Type B pancreatic cell (in vitro differentiated cells): Measurements from ENCODE around the gene LVRN. TPM values are rescaled to one million over a fixed set of nuclear protein-coding genes. Genes with fewer than 3 reads are reported as not detected.

Source experiments
- DNase-seq: peaks from one replicate; pipeline ENCODE4 v3.0.0; 2021; ENCODE audit warnings: mixed read lengths; ENCODE audit not compliant: unreplicated experiment; ENCODE audit errors: extremely low spot score
- H3K27ac Mint-ChIP-seq: 2 replicates; pipeline ENCODE4 v1.8.0; 2021; ENCODE audit warnings: mild to moderate bottlenecking, mixed read lengths
- H3K27me3 Mint-ChIP-seq: 2 replicates; pipeline ENCODE4 v1.8.0; 2021; ENCODE audit warnings: mixed read lengths
- H3K36me3 Mint-ChIP-seq: 2 replicates; pipeline ENCODE4 v1.8.0; 2021; ENCODE audit warnings: mixed read lengths
- H3K4me1 Mint-ChIP-seq: one replicate; pipeline ENCODE4 v1.8.0; 2021; ENCODE audit warnings: mixed read lengths; ENCODE audit not compliant: unreplicated experiment
- H3K4me3 Mint-ChIP-seq: 2 replicates; pipeline ENCODE4 v1.8.0; 2021; ENCODE audit warnings: mild to moderate bottlenecking, mixed read lengths
- H3K9me3 Mint-ChIP-seq: 2 replicates; pipeline ENCODE4 v1.8.0; 2021; ENCODE audit warnings: mixed read lengths
- CTCF ChIP-seq: fragments of 200-600 bp; sonication (generic); conservative IDR thresholded peaks from 2 replicates; pipeline ENCODE4 v1.5.0; 2021; ENCODE audit warnings: antibody characterized with exemption, mild to moderate bottlenecking
- total RNA-seq: library from RNA; stranded (reverse); gene quantifications from 2 replicates; pipeline ENCODE4 v1.2.1, GENCODE V29; 2021; ENCODE audit warnings: low replicate concordance

The LVRN gene
- total RNA-seq, 1 donor from 2014 or later: 0.19 TPM

GRCh38 chr5:116068028-116068632 is 105.9 kb downstream of the LVRN start:
- H3K27me3 Mint-ChIP-seq: no peaks in the 10 kb centered on the region
- no peak for DNase-seq
- H3K9me3 Mint-ChIP-seq: no peaks in the 10 kb centered on the region
- H3K4me3 Mint-ChIP-seq: no peak overlapping the region
- no peaks in the 10 kb centered on the region for H3K36me3 Mint-ChIP-seq
- TF ChIP-seq CTCF: peak; percentile 95
- no peaks in the 10 kb centered on the region for H3K4me1 Mint-ChIP-seq
- H3K27ac Mint-ChIP-seq: no peak overlapping the region

- no peaks in the 10 kb centered on the region for H3K4me1 Mint-ChIP-seq
- TF ChIP-seq CTCF: no peak
- H3K4me3 Mint-ChIP-seq: no peak overlapping the region
- no peak overlapping the region for H3K27ac Mint-ChIP-seq
- no peaks in the 10 kb centered on the region for H3K9me3 Mint-ChIP-seq
- no peak for DNase-seq
- H3K27me3 Mint-ChIP-seq: no peaks in the 10 kb centered on the region
- H3K36me3 Mint-ChIP-seq: no peaks in the 10 kb centered on the region
Measured at GRCh38 chr5:116071211-116071610, 108.9 kb downstream of the LVRN start.

GRCh38 chr5:116075191-116075831 is 113.0 kb downstream of the LVRN start:
- Mint-ChIP-seq H3K27ac (no peak overlapping the region), H3K4me1 (no peaks in the 10 kb centered on the region), H3K4me3 (no peak overlapping the region), H3K36me3 (no peaks in the 10 kb centered on the region), H3K27me3 (no peaks in the 10 kb centered on the region), H3K9me3 (no peaks in the 10 kb centered on the region)
- TF ChIP-seq CTCF: no peak
- DNase-seq: no peak

GRCh38 chr5:116076496-116076895 is 114.2 kb downstream of the LVRN start:
- Mint-ChIP-seq H3K27ac (no peak overlapping the region), H3K4me1 (no peaks in the 10 kb centered on the region)

More at GRCh38 chr5:116076496-116076895, 114.2 kb downstream of the LVRN start:
- Mint-ChIP-seq H3K36me3 (no peaks in the 10 kb centered on the region), H3K9me3 (no peaks in the 10 kb centered on the region), H3K4me3 (no peak overlapping the region), H3K27me3 (no peaks in the 10 kb centered on the region)
- DNase-seq: no peak
- no peak for TF ChIP-seq CTCF

Other genes with a start within 250 kb of the LVRN start
- gene CDO1, start 145.8 kb upstream of the LVRN start, total RNA-seq: 4.4 and 27.9 TPM in 2 replicates
- 34.4 and 45.9 TPM in 2 replicates for gene ATG12, start 120.9 kb upstream of the LVRN start, total RNA-seq
- 77.5 and 78.1 TPM in 2 replicates for gene AP3S1, start 120.5 kb upstream of the LVRN start, total RNA-seq
- gene ARL14EPL, start 70.0 kb downstream of the LVRN start, total RNA-seq: not detected in 2 replicates
- 21.8 and 28.6 TPM in 2 replicates for gene COMMD10, start 122.5 kb downstream of the LVRN start, total RNA-seq